Coronary artery (tissue), 2 donors: ENCODE measurements around the gene LINC01488.
A peak's percentile ranks its signal among the peaks of the same experiment; 100 is the strongest.

Experiments
- DNase-seq: peaks from one replicate; pipeline ENCODE4 v3.0.0-alpha.2; 2017; ENCODE audit warnings: low spot score
- H3K27ac ChIP-seq, 2 donors: fragments of 200-600 bp; sonication (generic); one replicate each; pipeline ENCODE4 v1.5.1; 2016 to 2019
- H3K4me3 ChIP-seq: fragments of 200-600 bp; sonication (generic); 2 replicates; pipeline ENCODE4 v1.5.1; 2016; ENCODE audit warnings: mild to moderate bottlenecking, moderate library complexity
- TF ChIP-seq, protein P1 (sequence below): fragments of 200-600 bp; sonication (generic); IDR thresholded peaks from one replicate; pipeline ENCODE4 v1.5.1; 2019; ENCODE audit warnings: antibody characterized with exemption

LINC01488 gene

DNA sequence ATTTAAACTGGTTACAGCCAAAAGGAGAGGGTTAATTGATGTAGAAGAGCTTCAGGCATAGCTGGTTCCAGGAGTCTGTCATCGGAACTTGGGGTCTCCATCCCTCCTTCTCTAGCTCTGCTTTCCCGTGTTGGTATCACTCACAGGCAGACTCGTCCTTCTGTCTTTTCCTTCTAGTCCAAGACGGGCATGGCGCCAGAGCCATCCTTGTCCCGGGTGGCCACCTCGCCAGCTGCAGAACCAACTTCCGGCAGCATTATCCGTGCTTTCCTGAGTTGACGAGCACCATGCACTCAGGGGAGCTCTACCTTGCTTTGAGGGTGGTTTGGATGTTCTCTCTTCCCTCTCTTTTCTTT lies 14.7 kb downstream of the LINC01488 start:
- DNase-seq: no peak
- Histone ChIP-seq H3K4me3 (no peak overlapping the region), H3K27ac (peak overlapping the region; percentile 18 to 90)
- TF ChIP-seq, protein P1, sequence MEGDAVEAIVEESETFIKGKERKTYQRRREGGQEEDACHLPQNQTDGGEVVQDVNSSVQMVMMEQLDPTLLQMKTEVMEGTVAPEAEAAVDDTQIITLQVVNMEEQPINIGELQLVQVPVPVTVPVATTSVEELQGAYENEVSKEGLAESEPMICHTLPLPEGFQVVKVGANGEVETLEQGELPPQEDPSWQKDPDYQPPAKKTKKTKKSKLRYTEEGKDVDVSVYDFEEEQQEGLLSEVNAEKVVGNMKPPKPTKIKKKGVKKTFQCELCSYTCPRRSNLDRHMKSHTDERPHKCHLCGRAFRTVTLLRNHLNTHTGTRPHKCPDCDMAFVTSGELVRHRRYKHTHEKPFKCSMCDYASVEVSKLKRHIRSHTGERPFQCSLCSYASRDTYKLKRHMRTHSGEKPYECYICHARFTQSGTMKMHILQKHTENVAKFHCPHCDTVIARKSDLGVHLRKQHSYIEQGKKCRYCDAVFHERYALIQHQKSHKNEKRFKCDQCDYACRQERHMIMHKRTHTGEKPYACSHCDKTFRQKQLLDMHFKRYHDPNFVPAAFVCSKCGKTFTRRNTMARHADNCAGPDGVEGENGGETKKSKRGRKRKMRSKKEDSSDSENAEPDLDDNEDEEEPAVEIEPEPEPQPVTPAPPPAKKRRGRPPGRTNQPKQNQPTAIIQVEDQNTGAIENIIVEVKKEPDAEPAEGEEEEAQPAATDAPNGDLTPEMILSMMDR: no peak

DNA sequence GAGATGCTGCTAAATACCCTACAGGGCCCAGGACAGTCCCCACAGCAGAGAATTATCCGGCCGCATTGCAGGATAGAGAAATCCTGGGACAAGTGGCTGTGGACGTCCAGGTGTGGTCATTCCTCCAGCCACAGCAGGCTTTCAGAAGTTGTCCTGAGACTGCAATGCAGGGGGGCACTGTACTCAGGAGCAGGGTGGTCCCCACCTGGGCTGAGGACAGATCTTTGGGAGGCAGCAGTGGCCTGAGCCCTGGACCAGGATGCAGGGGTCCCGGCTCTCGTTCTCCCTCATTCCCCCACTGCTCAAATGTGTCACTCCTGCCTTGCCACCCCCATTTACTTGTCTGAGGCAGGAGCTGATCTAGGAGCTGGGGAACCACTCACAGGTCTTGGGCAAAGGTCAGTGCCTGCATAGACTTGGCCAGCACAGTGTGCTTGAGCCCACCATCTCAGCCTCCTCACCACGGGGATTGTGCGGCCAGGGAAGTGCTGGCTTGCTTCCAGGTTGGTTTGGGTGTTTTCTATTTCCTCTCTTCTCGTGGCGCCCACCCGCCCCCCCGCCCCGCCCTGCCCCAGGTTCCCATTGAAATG lies 15.3 kb downstream of the LINC01488 start:
- no peak for DNase-seq
- Histone ChIP-seq H3K4me3 (peak overlapping the region; percentile 44), H3K27ac (peak overlapping the region; percentile 18 to 90)
- TF ChIP-seq, protein P1: no peak

- DNase-seq: peak; percentile 88
- peak overlapping the region; percentile 18 to 90 for H3K27ac ChIP-seq
- TF ChIP-seq, protein P1: no peak
- H3K4me3 ChIP-seq: peak overlapping the region; percentile 44
These were observed 15.8 kb downstream of the LINC01488 start for GRCh38 chr11:69497221-69497787.

GRCh38 chr11:69498614-69499175 lies 17.2 kb downstream of the LINC01488 start:
- no peak for DNase-seq
- Histone ChIP-seq H3K27ac (no peak overlapping the region), H3K4me3 (no peak overlapping the region)
- TF ChIP-seq, protein P1: no peak

GRCh38 chr11:69499186-69499917 lies 17.9 kb downstream of the LINC01488 start:
- no peak overlapping the region for H3K27ac ChIP-seq
- TF ChIP-seq, protein P1: no peak
- H3K4me3 ChIP-seq: no peak overlapping the region
- no peak for DNase-seq

- Histone ChIP-seq H3K27ac (no peak overlapping the region), H3K4me3 (no peak overlapping the region)
- DNase-seq: no peak
- TF ChIP-seq, protein P1: no peak
These were observed 18.4 kb downstream of the LINC01488 start for GRCh38 chr11:69499918-69500284.
